PC-3 (cell line): ENCODE results near the gene APCDD1L.

Experiments used
- CTCF ChIP-seq: fragments of 300-600 bp; sonication (generic); conservative IDR thresholded peaks from 2 replicates; pipeline ENCODE4 v1.5.1; 2017; ENCODE audit warnings: antibody characterized with exemption, low read depth, mild to moderate bottlenecking, low read length
- EZH2 ChIP-seq: fragments of 300-600 bp; sonication (generic); IDR thresholded peaks from one replicate; pipeline ENCODE4 v1.6.1; 2017; ENCODE audit warnings: antibody characterized with exemption, mild to moderate bottlenecking, low read length; ENCODE audit not compliant: unreplicated experiment

GRCh38 chr20:58481481-58482021, 33.6 kb downstream of the APCDD1L start:
- TF ChIP-seq CTCF (peak; percentile 99), EZH2 (no peak)
